Measurements from ENCODE around the gene PALS2.
A peak's percentile ranks its signal among the peaks of the same experiment; 100 is the strongest.

Gene PALS2

GRCh38 chr7:24572997-24573553 is at the start of gene PALS2:
Gene PALS2 (plus strand): TSS chr7:24573452. CDS start chr7:24623668, 50,216 bp downstream.
- TF ChIP-seq CTCF (IDR thresholded peaks at IDR 0.05; ENCODE audit: low read depth, low read length): no peak
- peak; percentile 66 to 82 for DNase-seq (ENCODE audit: low read depth in 2 of 2)
- H3K4me3 ChIP-seq (replicated peaks in 1 of 2; ENCODE audit: low read depth in 2 of 2, low read length in 2 of 2): peak within 1 kb of the TSS; percentile 76 to 82

GRCh38 chr7:24531255-24531654 is 42.0 kb upstream of the PALS2 start:
- no peak for TF ChIP-seq CTCF (IDR thresholded peaks at IDR 0.05; ENCODE audit: low read depth, low read length)
- no peak overlapping the region for H3K4me3 ChIP-seq (replicated peaks in 1 of 2; ENCODE audit: low read depth in 2 of 2, low read length in 2 of 2)
- DNase-seq (ENCODE audit: low read depth in 2 of 2): no peak

GRCh38 chr7:24536682-24537081 is 36.6 kb upstream of the PALS2 start:
- no peak overlapping the region for H3K4me3 ChIP-seq (replicated peaks in 1 of 2; ENCODE audit: low read depth in 2 of 2, low read length in 2 of 2)
- TF ChIP-seq CTCF (IDR thresholded peaks at IDR 0.05; ENCODE audit: low read depth, low read length): no peak
- no peak for DNase-seq (ENCODE audit: low read depth in 2 of 2)

- TF ChIP-seq CTCF (IDR thresholded peaks at IDR 0.05; ENCODE audit: low read depth, low read length): no peak
- H3K4me3 ChIP-seq (replicated peaks in 1 of 2; ENCODE audit: low read depth in 2 of 2, low read length in 2 of 2): no peak overlapping the region
- no peak for DNase-seq (ENCODE audit: low read depth in 2 of 2)
These were observed 32.3 kb upstream of the PALS2 start for GRCh38 chr7:24540956-24541355.

GRCh38 chr7:24545215-24545614 is 28.0 kb upstream of the PALS2 start:
- no peak for TF ChIP-seq CTCF (IDR thresholded peaks at IDR 0.05; ENCODE audit: low read depth, low read length)
- H3K4me3 ChIP-seq (replicated peaks in 1 of 2; ENCODE audit: low read depth in 2 of 2, low read length in 2 of 2): no peak overlapping the region
- no peak for DNase-seq (ENCODE audit: low read depth in 2 of 2)

GRCh38 chr7:24548390-24548789 is 24.9 kb upstream of the PALS2 start:
- TF ChIP-seq CTCF (IDR thresholded peaks at IDR 0.05; ENCODE audit: low read depth, low read length): no peak
- DNase-seq (ENCODE audit: low read depth in 2 of 2): no peak
- no peak overlapping the region for H3K4me3 ChIP-seq (replicated peaks in 1 of 2; ENCODE audit: low read depth in 2 of 2, low read length in 2 of 2)

GRCh38 chr7:24549991-24550390 is 23.3 kb upstream of the PALS2 start:
- DNase-seq (ENCODE audit: low read depth in 2 of 2): no peak
- TF ChIP-seq CTCF (IDR thresholded peaks at IDR 0.05; ENCODE audit: low read depth, low read length): no peak
- H3K4me3 ChIP-seq (replicated peaks in 1 of 2; ENCODE audit: low read depth in 2 of 2, low read length in 2 of 2): no peak overlapping the region
